Gastrocnemius medialis (tissue), 4 donors: ENCODE results near the gene IMPG1. TPM values are rescaled to one million over a fixed set of nuclear protein-coding genes. Genes with fewer than 3 reads are reported as not detected.

Experiments
- ATAC-seq, 2 donors: fragments of 150-250 bp; one replicate each; pipeline ENCODE4 v1.9.1; 2016
- DNase-seq, 2 donors: peaks; one replicate each; pipeline ENCODE4 v3.0.0-alpha.2; 2019
- H3K27ac ChIP-seq, 4 donors: fragments of 200-600 bp; sonication (generic); 1 replicate in 1 of 4; 2 replicates in 3 of 4; pipeline ENCODE4 v1.5.1; 2016 to 2018; ENCODE audit warnings: mild to moderate bottlenecking in 2 of 4, moderate library complexity in 1 of 4
- H3K27me3 ChIP-seq, 3 donors: fragments of 200-600 bp; sonication (generic) in 2 of 3; 1 replicate in 1 of 3; 2 replicates in 2 of 3; pipeline versions ENCODE4 v1.5.1 to v1.6.0; 2016 to 2019; ENCODE audit warnings: mild to moderate bottlenecking in 1 of 3, moderate library complexity in 1 of 3
- H3K36me3 ChIP-seq, 2 donors: fragments of 200-600 bp; sonication (generic) in 1 of 2; one replicate each; pipeline ENCODE4 v1.5.1; 2017 to 2018
- H3K4me1 ChIP-seq, 2 donors: fragments of 200-600 bp; sonication (generic) in 1 of 2; one replicate each; pipeline ENCODE4 v1.5.1; 2016 to 2017; ENCODE audit warnings: mild to moderate bottlenecking in 2 of 2
- H3K4me3 ChIP-seq, 4 donors: fragments of 200-600 bp; sonication (generic) in 3 of 4; 1 replicate in 1 of 4; 2 replicates in 3 of 4; pipeline ENCODE4 v1.5.1; 2016 to 2019; ENCODE audit warnings: mild to moderate bottlenecking in 2 of 4
- H3K9me3 ChIP-seq, 3 donors: fragments of 200-600 bp; sonication (generic) in 2 of 3; 1 replicate in 1 of 3; 2 replicates in 2 of 3; pipeline ENCODE4 v1.5.1; 2016 to 2019
- POLR2A ChIP-seq, 2 donors: fragments of 450-650 bp; IDR thresholded peaks; one replicate each; pipeline ENCODE4 v1.6.1; 2017; ENCODE audit warnings: antibody characterized with exemption in 2 of 2, mild to moderate bottlenecking in 2 of 2, moderate library complexity in 2 of 2
- in situ Hi-C, 4 donors: fragments of 200-750 bp; cut with MboI; loops; one replicate each; pipeline versions ENCODE4 v1.15.0 to v1.8.0; 2017; ENCODE audit warnings: low sequenced_read_pairs in 4 of 4
- intact Hi-C: fragments of 100-400 bp; cut with DNase I; formaldehyde crosslinking; loops from one replicate; pipeline ENCODE4 v1.15.1; 2023; ENCODE audit warnings: low total_unique reads
- total RNA-seq, 4 donors: library from RNA; depleted of rRNA; stranded (reverse); fragments of >200 nt; gene quantifications; one replicate each; pipeline versions ENCODE4 v1.1.0 to v1.2.3, GENCODE V29; 2016
- TF ChIP-seq, protein P1 (sequence below), 5 experiments: fragments of 450-650 bp in 3 of 5; fragments of 200-600 bp in 2 of 5; sonication (generic) in 2 of 5; IDR thresholded peaks in 4 of 5; conservative IDR thresholded peaks in 1 of 5; 1 replicate in 4 of 5; 2 replicates in 1 of 5; pipeline ENCODE4 v1.5.1; 2016 to 2019; ENCODE audit warnings: antibody characterized with exemption in 5 of 5, mild to moderate bottlenecking in 3 of 5, moderate library complexity in 3 of 5

The IMPG1 gene
- total RNA-seq, 4 donors from 2014 or later = not detected

- no peak for ATAC-seq
- no peaks in the 10 kb centered on the region for H3K4me1 ChIP-seq
- in situ Hi-C loops = no loop called here
Measured at GRCh38 chr6:75993236-75994162, 79.0 kb downstream of the IMPG1 start.

DNA sequence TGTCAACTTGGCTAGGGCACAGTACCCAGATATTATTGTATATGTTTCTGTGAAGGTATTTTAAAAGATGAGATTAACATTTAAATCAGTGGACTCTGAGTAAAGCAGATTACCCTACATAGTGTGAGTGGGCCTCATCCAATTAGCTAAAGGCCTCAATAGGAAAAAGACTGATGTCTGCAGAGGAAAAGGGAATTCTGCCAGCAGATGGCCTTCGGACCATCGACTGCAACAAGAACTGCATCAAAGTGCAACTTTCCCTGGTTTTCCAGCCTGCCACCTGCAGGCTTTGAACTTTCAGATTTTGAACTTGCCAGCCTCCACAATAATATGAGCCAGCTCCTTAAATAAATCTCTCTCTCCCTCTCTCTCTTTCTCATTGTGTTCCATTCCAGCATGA is 80.5 kb downstream of the IMPG1 start:
- Histone ChIP-seq H3K4me3 (no peak overlapping the region), H3K36me3 (no peaks in the 10 kb centered on the region), H3K27me3 (no peaks in the 10 kb centered on the region), H3K9me3 (no peaks in the 10 kb centered on the region), H3K27ac (no peak overlapping the region), H3K4me1 (no peaks in the 10 kb centered on the region)
- intact Hi-C loops (no loop called here), in situ Hi-C loops (no loop called here)
- DNase-seq (no peak), ATAC-seq (no peak)
- TF ChIP-seq POLR2A (IDR thresholded peaks at IDR 0.05) = no peak
- TF ChIP-seq, protein P1, sequence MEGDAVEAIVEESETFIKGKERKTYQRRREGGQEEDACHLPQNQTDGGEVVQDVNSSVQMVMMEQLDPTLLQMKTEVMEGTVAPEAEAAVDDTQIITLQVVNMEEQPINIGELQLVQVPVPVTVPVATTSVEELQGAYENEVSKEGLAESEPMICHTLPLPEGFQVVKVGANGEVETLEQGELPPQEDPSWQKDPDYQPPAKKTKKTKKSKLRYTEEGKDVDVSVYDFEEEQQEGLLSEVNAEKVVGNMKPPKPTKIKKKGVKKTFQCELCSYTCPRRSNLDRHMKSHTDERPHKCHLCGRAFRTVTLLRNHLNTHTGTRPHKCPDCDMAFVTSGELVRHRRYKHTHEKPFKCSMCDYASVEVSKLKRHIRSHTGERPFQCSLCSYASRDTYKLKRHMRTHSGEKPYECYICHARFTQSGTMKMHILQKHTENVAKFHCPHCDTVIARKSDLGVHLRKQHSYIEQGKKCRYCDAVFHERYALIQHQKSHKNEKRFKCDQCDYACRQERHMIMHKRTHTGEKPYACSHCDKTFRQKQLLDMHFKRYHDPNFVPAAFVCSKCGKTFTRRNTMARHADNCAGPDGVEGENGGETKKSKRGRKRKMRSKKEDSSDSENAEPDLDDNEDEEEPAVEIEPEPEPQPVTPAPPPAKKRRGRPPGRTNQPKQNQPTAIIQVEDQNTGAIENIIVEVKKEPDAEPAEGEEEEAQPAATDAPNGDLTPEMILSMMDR (IDR thresholded peaks at IDR 0.05 in 4 of 5, conservative IDR thresholded peaks at IDR 0.05 in 1 of 5) = no peak

More at GRCh38 chr6:75993236-75994162, 79.0 kb downstream of the IMPG1 start:
- TF ChIP-seq, protein P1 (IDR thresholded peaks at IDR 0.05 in 4 of 5, conservative IDR thresholded peaks at IDR 0.05 in 1 of 5) = no peak
- no peak for TF ChIP-seq POLR2A (IDR thresholded peaks at IDR 0.05)
- H3K27me3 ChIP-seq = no peaks in the 10 kb centered on the region
- no peaks in the 10 kb centered on the region for H3K36me3 ChIP-seq
- no peak overlapping the region for H3K27ac ChIP-seq
- H3K4me3 ChIP-seq = no peak overlapping the region
- intact Hi-C loops = no loop called here
- DNase-seq = no peak
- H3K9me3 ChIP-seq = no peaks in the 10 kb centered on the region

GRCh38 chr6:75986935-75987334 is 85.5 kb downstream of the IMPG1 start:
- DNase-seq (no peak), ATAC-seq (no peak)
- Histone ChIP-seq H3K4me1 (no peaks in the 10 kb centered on the region), H3K36me3 (no peaks in the 10 kb centered on the region), H3K9me3 (no peaks in the 10 kb centered on the region), H3K27ac (no peak overlapping the region), H3K4me3 (no peak overlapping the region), H3K27me3 (no peaks in the 10 kb centered on the region)
- TF ChIP-seq, protein P1 (IDR thresholded peaks at IDR 0.05 in 4 of 5, conservative IDR thresholded peaks at IDR 0.05 in 1 of 5) = no peak
- TF ChIP-seq POLR2A (IDR thresholded peaks at IDR 0.05) = no peak
- intact Hi-C loops (no loop called here), in situ Hi-C loops (no loop called here)

DNA sequence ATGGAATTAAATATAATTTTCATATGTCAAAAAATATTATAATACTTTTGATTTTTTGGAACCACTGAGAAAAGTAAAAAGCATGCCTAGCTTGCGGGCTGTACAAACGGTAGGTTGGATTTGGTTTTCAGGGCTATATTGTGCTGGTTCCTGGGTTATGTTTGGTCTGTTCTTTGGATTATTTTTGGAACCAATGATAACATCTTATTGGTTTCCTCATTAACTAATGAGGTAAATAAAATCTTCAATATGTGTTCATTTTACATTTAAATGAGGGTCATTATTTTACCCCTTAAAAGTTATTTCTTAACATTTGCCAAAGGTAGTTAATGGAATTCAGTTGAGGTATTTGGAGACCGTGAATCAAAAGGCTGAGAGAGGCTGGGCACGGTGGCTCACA is 96.6 kb downstream of the IMPG1 start:
- Histone ChIP-seq H3K27ac (no peak overlapping the region), H3K27me3 (no peaks in the 10 kb centered on the region), H3K4me1 (no peaks in the 10 kb centered on the region), H3K9me3 (no peaks in the 10 kb centered on the region), H3K36me3 (no peaks in the 10 kb centered on the region), H3K4me3 (no peak overlapping the region)
- no peak for TF ChIP-seq POLR2A (IDR thresholded peaks at IDR 0.05)
- TF ChIP-seq, protein P1 (IDR thresholded peaks at IDR 0.05 in 4 of 5, conservative IDR thresholded peaks at IDR 0.05 in 1 of 5) = no peak
- intact Hi-C loops (no loop called here), in situ Hi-C loops (no loop called here)
- no peak for ATAC-seq
- no peak for DNase-seq
